GM21367 (cell line): ENCODE measurements around the gene PSENEN.

ENCODE experiments used
- ATAC-seq: cut with Tn5 transposase; IDR thresholded peaks from one replicate; pipeline ENCODE4 v1.9.1; 2021; ENCODE audit not compliant: unreplicated experiment

The PSENEN gene

DNA sequence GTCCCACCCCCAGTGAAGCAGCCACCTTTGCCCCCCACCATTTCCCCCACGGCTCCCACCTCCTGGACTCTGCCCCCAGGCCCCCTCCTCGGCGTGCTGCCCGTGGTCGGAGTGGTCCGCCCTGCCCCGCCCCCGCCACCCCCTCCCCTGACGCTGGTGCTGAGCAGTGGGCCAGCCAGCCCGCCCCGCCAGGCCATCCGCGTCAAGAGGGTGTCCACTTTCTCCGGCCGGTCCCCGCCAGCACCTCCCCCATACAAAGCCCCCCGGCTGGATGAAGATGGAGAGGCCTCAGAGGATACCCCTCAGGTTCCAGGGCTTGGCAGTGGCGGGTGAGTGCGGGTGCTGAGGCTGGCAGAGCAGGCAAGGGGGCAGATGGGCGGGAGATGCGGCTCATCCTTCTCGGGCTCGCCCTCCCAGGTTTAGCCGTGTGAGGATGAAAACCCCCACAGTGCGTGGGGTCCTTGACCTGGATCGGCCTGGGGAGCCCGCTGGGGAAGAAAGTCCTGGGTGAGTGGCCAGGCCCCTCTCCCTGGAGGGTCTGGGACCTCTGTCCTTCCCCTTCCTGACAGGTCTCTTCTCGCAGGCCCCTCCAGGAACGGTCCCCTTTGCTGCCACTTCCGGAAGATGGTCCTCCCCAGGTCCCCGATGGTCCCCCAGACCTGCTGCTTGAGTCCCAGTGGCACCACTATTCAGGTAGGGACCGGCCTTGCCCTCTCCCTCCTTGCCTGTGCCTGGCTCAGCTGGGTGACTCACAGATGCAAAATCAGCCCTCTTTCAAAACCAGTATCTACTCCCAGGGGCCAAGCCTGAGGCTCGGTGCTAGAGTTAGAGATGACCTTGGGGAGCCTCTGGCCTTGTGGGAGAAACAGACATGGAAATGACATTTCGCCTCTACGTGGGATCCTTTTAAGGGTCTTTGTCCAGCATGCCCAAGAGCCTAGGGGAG is 12.0 kb upstream of the PSENEN start:
- ATAC-seq, result no peak

GRCh38 chr19:35734273-35734672 is 11.2 kb upstream of the PSENEN start:
- no peak for ATAC-seq

DNA sequence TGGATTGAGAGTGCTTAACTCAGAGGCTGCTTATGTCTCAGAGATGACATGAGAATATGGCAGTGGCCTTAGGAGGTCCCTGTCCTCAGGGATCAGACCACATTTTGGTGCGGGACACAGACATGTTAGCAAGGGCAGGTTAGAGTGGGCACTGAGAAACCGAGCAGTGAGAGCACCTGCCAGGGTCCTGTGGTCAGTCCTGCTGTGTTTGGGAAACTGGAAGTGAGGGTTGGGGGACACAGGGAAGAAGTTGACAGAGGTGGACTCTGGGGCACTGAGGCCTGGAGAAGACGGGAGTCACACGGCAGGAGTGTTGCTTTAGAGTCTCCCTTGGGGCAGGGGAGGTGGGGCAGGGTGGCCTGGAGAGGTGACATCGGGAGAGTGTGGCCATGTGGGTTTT is 10.6 kb upstream of the PSENEN start:
- ATAC-seq, result no peak

GRCh38 chr19:35736913-35737886 is 8.3 kb upstream of the PSENEN start:
- ATAC-seq, result no peak

GRCh38 chr19:35738021-35738886 is 7.2 kb upstream of the PSENEN start:
- ATAC-seq, result no peak

DNA sequence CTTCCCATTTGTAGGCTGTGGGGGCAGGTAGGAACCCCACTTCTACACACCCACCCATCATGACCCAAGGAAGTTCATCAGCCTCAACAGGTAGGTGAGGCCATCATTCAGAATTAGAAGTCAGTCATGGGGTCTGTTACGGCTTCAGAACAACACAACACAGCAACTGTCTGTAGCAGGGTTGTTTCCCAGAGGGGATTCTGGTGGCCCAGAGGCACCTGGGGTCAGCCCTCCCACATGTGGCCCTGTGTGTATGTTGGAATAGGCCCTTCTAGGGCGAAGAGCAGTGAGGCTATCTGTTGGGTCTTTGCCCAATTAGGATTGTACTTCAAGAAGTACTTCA is 6.6 kb upstream of the PSENEN start:
- no peak for ATAC-seq

DNA sequence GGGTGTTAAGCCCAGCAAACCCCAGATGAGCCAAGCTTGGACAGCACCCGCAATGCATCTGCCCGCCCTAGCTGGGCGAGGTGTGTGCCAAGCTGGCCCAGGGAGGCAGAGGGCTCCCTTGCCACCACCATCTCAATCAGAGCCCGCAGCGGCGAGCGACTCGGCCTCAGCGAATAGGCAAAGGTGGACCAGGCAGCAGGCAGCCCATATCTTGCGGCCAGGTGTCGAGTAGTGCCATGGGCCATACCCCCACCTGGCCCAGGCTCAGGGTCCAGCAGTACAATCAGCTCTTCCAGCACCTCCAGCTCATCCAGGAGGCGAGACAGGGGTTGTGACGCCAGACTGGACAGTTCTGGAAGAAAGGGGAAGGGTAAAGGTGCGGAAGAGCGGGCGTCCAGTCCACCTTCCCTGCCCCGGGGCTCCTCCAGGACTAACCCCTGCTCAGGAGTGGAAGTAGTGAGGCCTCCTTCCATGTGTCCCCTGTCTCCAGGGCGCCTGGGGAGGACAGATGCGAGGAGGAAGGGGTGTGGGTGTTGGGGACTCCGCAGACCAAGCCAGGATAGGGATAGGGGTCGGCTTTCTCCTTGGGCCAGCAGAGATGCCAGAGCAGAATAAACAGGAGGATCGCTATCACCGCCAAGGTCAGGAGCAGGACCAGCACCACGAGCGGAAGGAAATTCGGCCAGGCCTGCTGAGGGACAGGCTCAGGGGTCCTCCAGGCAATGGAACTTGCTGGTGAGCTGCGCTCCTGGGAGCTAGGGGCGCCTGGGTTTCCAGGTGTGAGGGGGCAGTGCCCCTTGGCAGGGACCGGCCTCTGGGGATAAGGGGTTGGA is 6.0 kb upstream of the PSENEN start:
- ATAC-seq, result no peak

GRCh38 chr19:35740108-35740422 is 5.4 kb upstream of the PSENEN start:
- ATAC-seq, result no peak

DNA sequence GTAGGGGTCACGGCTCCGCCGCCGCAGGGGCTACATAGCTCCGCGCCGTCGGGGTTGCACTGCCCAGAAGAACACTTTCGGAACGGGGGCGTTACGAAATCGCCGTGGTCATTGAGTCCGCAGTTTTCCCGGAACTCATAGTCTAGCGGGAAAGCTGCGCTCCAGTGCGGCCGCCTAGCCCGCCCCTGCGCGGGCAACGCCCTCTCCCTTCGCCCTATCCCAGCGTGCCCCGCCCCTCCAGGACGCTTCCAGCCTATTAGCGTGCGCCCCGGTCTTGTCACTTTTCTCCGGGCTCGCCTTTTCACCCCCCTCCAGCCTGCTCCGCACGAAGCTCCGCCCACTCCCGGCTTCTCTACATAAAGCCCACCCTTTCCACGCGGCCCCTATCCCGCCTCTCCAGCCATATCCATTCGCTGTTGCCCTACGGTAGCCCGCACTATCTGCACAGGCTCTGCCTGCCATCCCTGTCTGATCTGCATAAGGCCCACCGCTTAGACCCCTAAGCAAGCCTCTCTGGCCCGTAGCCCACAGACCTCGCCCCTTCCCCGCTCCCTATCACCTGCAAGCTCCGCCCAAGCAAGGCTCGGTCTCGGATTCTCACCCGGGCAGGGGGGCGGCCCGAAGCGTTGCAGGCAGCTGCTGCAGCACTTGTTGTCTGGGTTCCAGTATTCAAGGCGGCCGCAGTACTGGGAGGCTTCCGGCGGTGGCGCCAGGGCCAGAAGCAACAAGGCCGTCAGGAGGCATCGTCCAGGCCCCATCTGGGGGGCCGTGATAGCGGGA is 4.8 kb upstream of the PSENEN start:
- peak; percentile 43 for ATAC-seq

GRCh38 chr19:35741203-35741515 is 4.3 kb upstream of the PSENEN start:
- no peak for ATAC-seq

GRCh38 chr19:35742121-35742724 is 3.2 kb upstream of the PSENEN start, which contains the start of gene IGFLR1:
Gene IGFLR1 (minus strand): TSS chr19:35742452. CDS start chr19:35741180, 1,272 bp downstream.
- no peak for ATAC-seq

- ATAC-seq, result no peak
Measured at GRCh38 chr19:35743640-35744429, 1.6 kb upstream of the PSENEN start.

GRCh38 chr19:35744430-35745327 is 772 bp upstream of the PSENEN start:
- peak; percentile 29 for ATAC-seq

GRCh38 chr19:35746087-35746462 is 624 bp downstream of the PSENEN start:
- no peak for ATAC-seq

GRCh38 chr19:35746531-35746930 is 1.1 kb downstream of the PSENEN start:
- ATAC-seq, result no peak

DNA sequence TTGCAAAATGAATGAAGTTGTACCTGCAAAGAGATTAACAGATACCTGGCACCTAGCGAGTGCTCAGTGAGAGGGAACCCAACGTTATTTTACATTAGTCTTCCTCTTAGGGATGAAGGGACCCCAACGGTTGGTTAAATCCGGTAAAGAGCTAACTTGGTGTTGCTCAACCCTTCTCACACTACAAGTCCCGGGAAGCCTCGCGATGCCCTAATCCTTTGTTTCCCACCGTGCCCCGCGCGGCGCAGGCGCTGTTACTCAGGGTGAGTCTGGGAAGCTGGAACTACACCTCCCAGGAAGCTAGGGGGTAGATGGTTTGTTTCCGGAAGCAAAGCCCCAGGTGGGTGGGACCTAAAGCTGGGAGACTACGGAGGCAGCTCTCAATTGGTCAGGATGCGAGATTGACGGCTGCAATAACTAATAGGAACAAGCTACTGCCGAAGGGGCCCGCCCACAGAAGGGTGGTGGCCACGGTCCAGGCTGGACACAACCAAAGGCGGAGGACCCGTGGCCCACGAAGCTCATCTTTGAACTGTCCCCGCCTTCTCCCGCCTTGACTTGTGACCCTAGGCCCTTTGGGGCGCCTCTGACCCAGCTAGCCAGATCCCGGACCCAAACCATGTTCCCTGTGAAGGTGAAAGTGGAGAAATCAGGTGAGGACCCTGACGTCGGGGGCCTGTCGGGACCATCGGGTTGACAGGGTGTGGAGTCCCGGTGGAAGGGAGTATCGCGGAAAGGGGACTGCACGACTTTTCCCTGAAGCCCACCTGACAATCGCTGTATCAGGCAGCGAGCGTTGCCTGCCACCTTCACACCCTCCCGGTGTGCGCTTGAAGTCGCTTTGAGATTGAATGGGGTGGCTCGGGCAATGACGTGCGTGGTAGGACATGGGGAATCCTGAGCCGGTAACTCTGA is 2.9 kb downstream of the PSENEN start, which contains the start of gene LIN37:
Gene LIN37, plus strand, starts transcription at position 471 of the 915 bp plus-strand sequence. Its CDS starts 149 bp downstream, at position 620.
- peak; percentile 47 for ATAC-seq
